Measurements from ENCODE around the gene RAPH1.
"Not testable (repeated sequence)": the region's sequence is repeated elsewhere in the genome, so short reads cannot be mapped to it uniquely, and the experiment has no call there.

RAPH1 gene

GRCh38 chr2:203431391-203432185 lies 103.5 kb downstream of the RAPH1 start:
- no peak for DNase-seq (ENCODE audit: low read depth)

GRCh38 chr2:203429643-203430042 lies 105.5 kb downstream of the RAPH1 start:
- not testable (repeated sequence) for DNase-seq (ENCODE audit: low read depth)

- no peak for DNase-seq (ENCODE audit: low read depth)
Observed at GRCh38 chr2:203427061-203427460, 108.0 kb downstream of the RAPH1 start.

GRCh38 chr2:203418271-203418670 lies 116.8 kb downstream of the RAPH1 start:
- no peak for DNase-seq (ENCODE audit: low read depth)

GRCh38 chr2:203413796-203414195 lies 121.3 kb downstream of the RAPH1 start:
- DNase-seq (ENCODE audit: low read depth) = no peak

GRCh38 chr2:203412546-203413331 lies 122.4 kb downstream of the RAPH1 start:
- no peak for DNase-seq (ENCODE audit: low read depth)

- DNase-seq (ENCODE audit: low read depth) = no peak
Observed at GRCh38 chr2:203407496-203407895, 127.6 kb downstream of the RAPH1 start.

- no peak for DNase-seq (ENCODE audit: low read depth)
Observed at GRCh38 chr2:203404996-203405395, 130.1 kb downstream of the RAPH1 start.

GRCh38 chr2:203400805-203401585 lies 134.1 kb downstream of the RAPH1 start:
- DNase-seq (ENCODE audit: low read depth) = no peak

GRCh38 chr2:203399031-203399430 lies 136.1 kb downstream of the RAPH1 start:
- no peak for DNase-seq (ENCODE audit: low read depth)

- DNase-seq (ENCODE audit: low read depth) = no peak
Observed at GRCh38 chr2:203396667-203397066, 138.4 kb downstream of the RAPH1 start.

- DNase-seq (ENCODE audit: low read depth) = no peak
Observed at GRCh38 chr2:203395858-203396257, 139.2 kb downstream of the RAPH1 start.

- DNase-seq (ENCODE audit: low read depth) = no peak
Observed at GRCh38 chr2:203394519-203395227, 140.4 kb downstream of the RAPH1 start.

- DNase-seq (ENCODE audit: low read depth) = not testable (repeated sequence)
Observed at GRCh38 chr2:203388153-203388552, 146.9 kb downstream of the RAPH1 start.

GRCh38 chr2:203383038-203383437 lies 152.1 kb downstream of the RAPH1 start:
- no peak for DNase-seq (ENCODE audit: low read depth)

- DNase-seq (ENCODE audit: low read depth) = no peak
Observed at GRCh38 chr2:203379156-203379555, 155.9 kb downstream of the RAPH1 start.

GRCh38 chr2:203376173-203376572 lies 158.9 kb downstream of the RAPH1 start:
- DNase-seq (ENCODE audit: low read depth) = no peak

GRCh38 chr2:203372706-203373105 lies 162.4 kb downstream of the RAPH1 start:
- not testable (repeated sequence) for DNase-seq (ENCODE audit: low read depth)

- no peak for DNase-seq (ENCODE audit: low read depth)
Observed at GRCh38 chr2:203366639-203367466, 168.2 kb downstream of the RAPH1 start.

- DNase-seq (ENCODE audit: low read depth) = no peak
Observed at GRCh38 chr2:203361922-203362321, 173.2 kb downstream of the RAPH1 start.

- DNase-seq (ENCODE audit: low read depth) = no peak
Observed at GRCh38 chr2:203361495-203361894, 173.6 kb downstream of the RAPH1 start.
